ENCODE results near the gene KLHDC4. TPM values are rescaled to one million over a fixed set of nuclear protein-coding genes. Genes with fewer than 3 reads are reported as not detected.

Gene KLHDC4
- total RNA-seq, 1 experiment from 2014 or later, result 76.2 TPM

DNA sequence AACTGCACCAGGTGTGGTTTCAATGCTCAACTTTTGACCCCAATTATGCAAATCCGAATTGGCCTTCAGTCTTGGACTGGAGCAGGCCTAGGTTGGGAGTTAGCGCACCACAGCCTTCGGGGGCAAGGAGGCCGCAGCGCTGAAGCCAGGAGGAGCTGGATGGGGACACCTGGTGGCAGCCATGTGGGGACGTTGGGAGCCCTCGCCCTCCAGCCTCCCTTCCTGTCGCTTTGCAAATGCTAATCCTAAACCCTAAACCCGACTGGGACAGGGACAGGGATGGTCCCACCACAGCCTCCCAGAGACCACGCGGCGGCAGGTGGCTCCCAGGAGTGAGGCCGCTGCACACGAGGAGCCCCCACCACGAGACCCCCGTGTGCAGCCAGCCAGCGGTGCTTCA, 58.7 kb downstream of the KLHDC4 start:
- H3K23ac ChIP-seq (ENCODE audit: insufficient read length, low read depth, low read length), result no peak overlapping the region
- no CpG with 5 or more reads among the region's 17 CpGs for WGBS (ENCODE audit: extremely low coverage, insufficient read length, low lambda C conversion rate)
- Mint-ChIP-seq H3K27ac (no peak overlapping the region), H3K4me3 (no peak overlapping the region), H3K27me3 (ENCODE audit: low read depth) (no peaks in the 10 kb centered on the region; the same call in none of the 2 replicates), H3K36me3 (ENCODE audit: insufficient read depth in 1 of 3, low read depth in 3 of 3) (peaks cover 14 to 60% (median 54%) of the 10 kb centered on the region in 3 experiments; a peak in 6 of 7 replicates), H3K9me3 (no peaks in the 10 kb centered on the region), H3K4me1 (peaks cover 6 to 20% of the 10 kb centered on the region in 2 experiments)
- DNase-seq, result peak; percentile 74
- H3K14ac ChIP-seq (ENCODE audit: insufficient read depth, low read length), result no peak overlapping the region; the same call in 1 of the 2 replicates
- H4K91ac ChIP-seq (ENCODE audit: insufficient read length, low read depth, low read length), result no peak overlapping the region
- H3K79me2 ChIP-seq (ENCODE audit: insufficient read depth, low read length), result no peaks in the 10 kb centered on the region
- no peak overlapping the region for H3K9ac ChIP-seq (ENCODE audit: extremely low read depth, insufficient read length, low read length)
- TF ChIP-seq CTCF (conservative IDR thresholded peaks at IDR 0.05), result peak; percentile 50; the same call in 1 of the 3 replicates
- no peak overlapping the region for H2BK20ac ChIP-seq (ENCODE audit: low read depth, low read length, poor library complexity, severe bottlenecking)
- no peaks in the 10 kb centered on the region for H3K23me2 ChIP-seq (ENCODE audit: insufficient read length, low read depth, low read length, poor library complexity, severe bottlenecking)
- no peak overlapping the region for H2AFZ ChIP-seq (ENCODE audit: low read length)
- no peak overlapping the region for H3K4me2 ChIP-seq (ENCODE audit: insufficient read depth, insufficient read length, low read length)
- no peak overlapping the region for H3K18ac ChIP-seq (ENCODE audit: insufficient read length, low read depth, low read length)
- no peak overlapping the region for H2BK12ac ChIP-seq (ENCODE audit: insufficient read length, low read depth, low read length)
- H4K8ac ChIP-seq (replicated peaks; ENCODE audit: insufficient read length, low read depth, low read length), result no peak overlapping the region
- H3K56ac ChIP-seq (ENCODE audit: insufficient read length, low read depth, low read length), result no peak overlapping the region
- no peak overlapping the region for H3K4ac ChIP-seq (ENCODE audit: low read depth, low read length)
- H3T11ph ChIP-seq (ENCODE audit: low read length), result no peak overlapping the region
- H3K27me3 ChIP-seq (ENCODE audit: insufficient read depth, low read length), result no peaks in the 10 kb centered on the region
- no peak overlapping the region for H3K27ac ChIP-seq (ENCODE audit: insufficient read length, low read depth, low read length)
- H2BK120ac ChIP-seq (ENCODE audit: low read depth, low read length, poor library complexity, severe bottlenecking), result no peak overlapping the region
- no peak overlapping the region for H2AK5ac ChIP-seq (ENCODE audit: insufficient read length, low read length)
- H2BK5ac ChIP-seq (ENCODE audit: insufficient read length, low read length), result no peak overlapping the region
- H3K4me1 ChIP-seq (ENCODE audit: insufficient read depth, low read length), result no peaks in the 10 kb centered on the region
- no peaks in the 10 kb centered on the region for H3K9me3 ChIP-seq (ENCODE audit: control insufficient read depth, low read depth, low read length)
- H4K5ac ChIP-seq (ENCODE audit: insufficient read length, low read depth, low read length), result no peak overlapping the region
- no peaks in the 10 kb centered on the region for H4K20me1 ChIP-seq (ENCODE audit: control insufficient read depth, insufficient read depth, insufficient read length)
- H3K79me1 ChIP-seq (ENCODE audit: insufficient read depth, low read depth, low read length, poor library complexity, severe bottlenecking), result no peaks in the 10 kb centered on the region
- H2BK15ac ChIP-seq (ENCODE audit: low read depth, low read length), result no peak overlapping the region

Data from H9 (cell line).